GM19328 (cell line): ENCODE measurements around the gene SMIM9.

Experiments used
- ATAC-seq: cut with Tn5 transposase; IDR thresholded peaks from one replicate; pipeline ENCODE4 v1.9.1; 2021; ENCODE audit warnings: mild to moderate bottlenecking, moderate library complexity; ENCODE audit not compliant: unreplicated experiment

SMIM9 gene

DNA sequence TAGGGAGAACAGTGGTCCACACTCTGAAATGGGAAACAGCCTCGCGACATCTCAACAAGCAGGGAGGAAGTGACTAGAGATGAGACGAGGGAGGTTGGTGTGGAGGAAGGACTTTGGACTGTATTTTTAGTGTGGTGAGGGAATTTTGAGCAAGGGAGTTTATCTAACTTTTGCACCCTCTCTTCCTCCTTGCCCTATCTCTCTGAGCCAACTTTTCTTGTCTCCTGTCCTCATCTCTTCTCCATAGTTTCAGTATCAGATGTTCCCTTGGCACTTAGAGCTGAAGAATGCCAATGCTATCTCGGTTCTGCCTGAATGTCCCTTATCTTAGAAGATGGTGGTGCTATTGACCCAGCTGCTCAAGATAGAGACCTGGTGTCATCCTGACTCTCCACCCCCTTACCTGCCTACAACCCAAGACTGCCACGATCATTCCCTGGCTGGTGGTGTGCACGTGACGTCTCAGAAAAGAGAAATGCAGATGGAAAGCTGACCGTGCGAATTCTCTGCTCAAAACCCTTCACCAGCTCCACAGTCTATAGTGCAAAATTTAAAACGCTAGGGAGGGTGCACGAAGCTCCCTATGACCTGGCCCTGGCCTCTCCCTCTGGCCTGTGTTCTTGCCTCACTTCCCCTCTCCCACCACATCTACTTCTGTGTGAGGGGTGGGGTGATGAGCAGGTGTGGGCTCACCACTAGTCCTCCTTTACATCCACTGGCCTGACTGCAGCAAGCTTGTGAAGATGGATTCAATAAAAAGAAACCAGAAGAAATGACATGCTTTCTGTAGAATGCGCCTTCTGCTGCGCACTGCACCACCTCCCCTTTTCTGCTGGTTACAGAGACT lies 50.1 kb downstream of the SMIM9 start:
- ATAC-seq = no peak

DNA sequence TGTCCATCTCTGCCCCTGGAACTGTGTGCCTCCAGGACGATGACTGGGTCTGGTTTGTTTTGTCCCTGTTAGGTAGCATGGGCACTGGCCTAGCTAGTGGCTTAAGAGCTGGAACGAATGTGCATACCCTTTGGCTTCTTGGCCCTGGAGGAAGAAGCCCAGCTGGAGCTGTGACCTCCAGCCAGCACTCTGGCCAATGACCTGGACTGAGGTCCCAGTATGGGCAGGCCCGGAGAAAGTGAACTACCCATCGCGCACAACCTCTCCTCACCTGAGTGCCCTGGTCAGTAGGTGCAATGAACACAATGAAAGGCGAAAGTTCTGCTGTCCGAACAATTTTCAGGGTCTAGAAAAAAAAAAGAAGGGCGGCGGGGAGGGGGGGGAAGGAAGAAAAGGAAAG lies 53.5 kb downstream of the SMIM9 start:
- ATAC-seq = no peak

DNA sequence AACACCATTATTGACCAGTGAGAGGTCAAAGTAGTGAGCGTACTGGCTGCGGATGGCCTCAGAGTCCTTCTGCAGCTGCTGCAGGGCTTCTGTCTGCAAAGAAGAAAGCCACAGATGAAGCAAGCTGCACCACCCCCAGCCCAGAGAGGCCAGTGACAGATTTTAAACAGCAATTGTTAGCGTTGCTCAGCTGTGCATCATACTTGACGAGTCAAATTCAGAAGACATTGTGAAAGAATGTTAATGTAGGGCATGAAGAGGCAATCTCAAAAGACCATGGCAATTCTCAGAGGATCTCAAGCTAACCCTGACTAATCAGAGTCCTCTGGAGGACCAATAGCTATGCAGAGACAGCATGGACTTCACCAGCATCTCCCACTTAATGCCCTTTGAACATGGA lies 55.2 kb downstream of the SMIM9 start:
- ATAC-seq = no peak

DNA sequence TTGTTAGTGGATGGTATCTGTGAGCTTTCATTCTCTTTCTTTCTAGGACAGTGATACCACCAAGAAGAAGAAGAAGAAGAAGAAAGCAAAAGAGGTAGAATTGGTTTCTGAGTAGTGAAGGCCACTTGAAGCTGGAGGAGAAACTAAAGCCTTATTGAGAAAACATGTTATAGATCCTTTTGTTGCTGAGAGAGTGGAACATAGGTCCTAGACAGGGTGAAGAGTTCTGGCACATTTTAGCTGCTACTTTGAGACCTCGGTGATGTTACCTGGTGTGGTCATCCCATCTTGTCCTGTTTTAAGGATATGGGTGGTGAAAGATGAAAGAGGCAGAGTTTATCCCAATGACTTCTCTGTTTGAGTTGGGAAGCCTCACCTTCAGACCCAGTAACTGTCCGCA lies 57.7 kb downstream of the SMIM9 start:
- no peak for ATAC-seq

DNA sequence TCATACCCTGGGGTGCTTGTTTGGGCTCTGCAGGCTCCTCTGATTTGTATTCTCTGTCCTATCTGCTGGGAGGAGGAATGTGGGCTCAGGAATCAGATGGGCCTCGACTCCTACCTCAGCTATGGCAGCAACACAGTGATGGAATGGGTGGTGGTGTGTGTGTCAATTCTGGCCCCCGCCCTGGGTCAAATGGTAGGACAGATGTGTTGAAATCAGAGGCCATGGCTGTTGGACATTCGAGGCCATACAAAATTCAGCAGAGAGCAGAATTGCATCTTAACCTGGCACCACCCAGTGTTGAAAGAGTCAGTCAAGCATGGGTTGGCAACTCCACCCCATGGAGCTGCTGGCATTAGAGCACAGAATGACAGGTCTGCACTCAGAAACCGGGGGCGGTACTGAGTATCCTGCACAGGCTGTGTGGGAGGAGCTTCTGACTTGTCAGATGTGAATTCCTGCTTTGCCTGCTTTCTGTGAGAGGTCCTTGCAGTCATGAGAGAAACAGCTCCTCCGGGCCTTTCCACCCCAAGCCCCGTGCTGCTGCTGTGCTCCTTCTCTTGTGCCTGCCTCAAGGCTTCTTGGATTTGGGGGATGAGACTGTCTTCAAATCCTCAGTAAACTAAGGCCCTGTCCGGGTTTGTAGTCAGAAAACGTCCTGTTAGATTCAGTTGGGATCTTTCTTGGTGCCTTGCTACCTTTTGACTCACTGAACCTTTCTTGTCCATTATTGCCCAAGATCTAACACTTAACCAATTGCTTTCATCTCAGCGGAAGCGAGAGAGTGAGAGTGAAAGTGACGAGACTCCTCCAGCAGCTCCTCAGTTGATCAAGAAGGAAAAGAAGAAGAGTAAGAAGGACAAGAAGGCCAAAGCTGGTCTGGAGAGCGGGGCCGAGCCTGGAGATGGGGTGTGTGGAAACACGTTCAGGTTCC lies 58.8 kb downstream of the SMIM9 start:
- ATAC-seq = no peak

DNA sequence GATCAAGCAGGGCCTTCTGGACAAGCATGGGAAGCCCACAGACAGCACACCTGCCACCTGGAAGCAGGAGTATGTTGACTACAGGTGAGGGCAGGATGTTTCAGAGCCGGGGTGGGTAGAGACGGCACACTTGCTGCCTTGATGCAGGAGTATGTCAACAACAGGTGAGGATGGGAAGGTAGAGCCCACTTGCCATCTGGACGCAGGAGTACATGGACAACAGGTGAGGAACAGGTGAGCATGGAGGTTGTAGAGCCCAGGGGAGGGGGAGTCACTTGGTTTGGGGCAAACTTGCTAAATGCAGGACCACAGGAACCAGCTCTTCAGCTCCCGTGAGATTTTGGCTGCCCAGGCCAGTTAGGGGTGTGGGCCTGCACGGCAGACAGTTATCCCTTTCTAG lies 59.8 kb downstream of the SMIM9 start:
- no peak for ATAC-seq
